OCI-LY7 (cell line): Measurements from ENCODE around the gene SCARF2.

ENCODE experiments used
- EZH2phosphoT487 ChIP-seq: fragments of 200-600 bp; sonication (generic); IDR thresholded peaks from 2 replicates; pipeline ENCODE4 v1.6.1; 2018; ENCODE audit warnings: low read depth, borderline replicate concordance, mild to moderate bottlenecking, mixed run types, antibody characterized with exemption, low read length, moderate library complexity, mixed read lengths
- TF ChIP-seq, protein P1 (sequence below): fragments of 200-600 bp; sonication (generic); conservative IDR thresholded peaks from 2 replicates; pipeline ENCODE4 v1.5.1; 2014; ENCODE audit warnings: mild to moderate bottlenecking, antibody characterized with exemption, low read length, moderate library complexity, mixed read lengths

DNA sequence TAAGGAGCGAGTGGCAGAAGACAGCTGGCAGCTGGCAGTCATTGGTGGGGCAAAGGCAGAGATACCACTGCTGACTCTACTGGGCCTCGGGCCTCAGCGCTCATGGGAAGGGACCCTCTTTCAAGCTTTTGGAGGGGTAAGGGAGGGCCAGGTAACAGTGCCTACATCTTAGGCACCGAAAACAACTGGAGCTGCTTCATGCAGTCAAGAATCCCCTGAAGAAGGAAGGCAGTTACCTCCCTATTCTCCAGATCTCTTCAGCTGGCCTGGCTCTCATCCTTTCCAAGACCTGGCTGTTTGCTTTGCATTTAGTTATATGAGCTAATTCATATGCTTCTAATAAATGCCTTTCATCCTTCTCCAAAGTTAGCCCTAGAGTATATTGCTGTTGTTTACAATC lies 59.5 kb downstream of the SCARF2 start:
- TF ChIP-seq, protein P1, sequence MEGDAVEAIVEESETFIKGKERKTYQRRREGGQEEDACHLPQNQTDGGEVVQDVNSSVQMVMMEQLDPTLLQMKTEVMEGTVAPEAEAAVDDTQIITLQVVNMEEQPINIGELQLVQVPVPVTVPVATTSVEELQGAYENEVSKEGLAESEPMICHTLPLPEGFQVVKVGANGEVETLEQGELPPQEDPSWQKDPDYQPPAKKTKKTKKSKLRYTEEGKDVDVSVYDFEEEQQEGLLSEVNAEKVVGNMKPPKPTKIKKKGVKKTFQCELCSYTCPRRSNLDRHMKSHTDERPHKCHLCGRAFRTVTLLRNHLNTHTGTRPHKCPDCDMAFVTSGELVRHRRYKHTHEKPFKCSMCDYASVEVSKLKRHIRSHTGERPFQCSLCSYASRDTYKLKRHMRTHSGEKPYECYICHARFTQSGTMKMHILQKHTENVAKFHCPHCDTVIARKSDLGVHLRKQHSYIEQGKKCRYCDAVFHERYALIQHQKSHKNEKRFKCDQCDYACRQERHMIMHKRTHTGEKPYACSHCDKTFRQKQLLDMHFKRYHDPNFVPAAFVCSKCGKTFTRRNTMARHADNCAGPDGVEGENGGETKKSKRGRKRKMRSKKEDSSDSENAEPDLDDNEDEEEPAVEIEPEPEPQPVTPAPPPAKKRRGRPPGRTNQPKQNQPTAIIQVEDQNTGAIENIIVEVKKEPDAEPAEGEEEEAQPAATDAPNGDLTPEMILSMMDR, result no peak
- no peak for TF ChIP-seq EZH2phosphoT487
